WTC11 (cell line): ENCODE results near the gene ZNF592. TPM values are rescaled to one million over a fixed set of nuclear protein-coding genes. Genes with fewer than 3 reads are reported as not detected.

ENCODE experiments used
- CBFB ChIP-seq: sonication (generic); formaldehyde crosslinking; IDR thresholded peaks from 2 replicates; pipeline ENCODE4 v1.8.1; 2022; ENCODE audit warnings: mild to moderate bottlenecking, low read depth, missing genetic modification reagents
- CDX4 ChIP-seq: fragments of 250-450 bp; sonication (Bioruptor Pico); IDR thresholded peaks from 2 replicates; pipeline ENCODE4 v1.9.0; 2021; ENCODE audit warnings: moderate library complexity, mild to moderate bottlenecking, inconsistent platforms, borderline replicate concordance
- CREB1 ChIP-seq: sonication (generic); formaldehyde crosslinking; IDR thresholded peaks from 2 replicates; pipeline ENCODE4 v1.8.0; 2023; ENCODE audit warnings: mild to moderate bottlenecking, missing genetic modification reagents
- CREM ChIP-seq: sonication (generic); formaldehyde crosslinking; IDR thresholded peaks from 2 replicates; pipeline ENCODE4 v1.8.1; 2022; ENCODE audit warnings: mild to moderate bottlenecking, missing genetic modification reagents, moderate library complexity
- EMX1 ChIP-seq: fragments of 250-450 bp; sonication (Bioruptor Pico); IDR thresholded peaks from 2 replicates; pipeline ENCODE4 v1.8.0; 2021; ENCODE audit warnings: mild to moderate bottlenecking
- GABPB1 ChIP-seq: sonication (generic); formaldehyde crosslinking; IDR thresholded peaks from 2 replicates; pipeline ENCODE4 v1.8.1; 2023; ENCODE audit warnings: mild to moderate bottlenecking, missing genetic modification reagents
- GRHL2 ChIP-seq: fragments of 250-450 bp; sonication (Bioruptor Pico); IDR thresholded peaks from 2 replicates; pipeline ENCODE4 v1.8.0; 2022; ENCODE audit warnings: mild to moderate bottlenecking, moderate library complexity; ENCODE audit not compliant: insufficient replicate concordance, severe bottlenecking
- NFATC4 ChIP-seq: fragments of 250-450 bp; sonication (Bioruptor Pico); IDR thresholded peaks from 2 replicates; pipeline ENCODE4 v1.9.0; 2021; ENCODE audit warnings: mild to moderate bottlenecking
- NFE2L1 ChIP-seq: sonication (generic); formaldehyde crosslinking; IDR thresholded peaks from 2 replicates; pipeline ENCODE4 v1.8.1; 2023; ENCODE audit warnings: missing genetic modification reagents
- NFYB ChIP-seq: sonication (generic); formaldehyde crosslinking; conservative IDR thresholded peaks from 2 replicates; pipeline ENCODE4 v1.8.0; 2022; ENCODE audit warnings: low read depth, missing genetic modification reagents
- NR3C1 ChIP-seq: sonication (generic); formaldehyde crosslinking; conservative IDR thresholded peaks from 2 replicates; pipeline ENCODE4 v1.8.1; 2023; ENCODE audit warnings: low read depth, mild to moderate bottlenecking, missing genetic modification reagents
- OVOL2 ChIP-seq: fragments of 250-450 bp; sonication (Bioruptor Pico); IDR thresholded peaks from 2 replicates; pipeline ENCODE4 v1.9.0; 2021; ENCODE audit warnings: mild to moderate bottlenecking, borderline replicate concordance
- PRRX2 ChIP-seq: fragments of 250-450 bp; sonication (Bioruptor Pico); IDR thresholded peaks from 2 replicates; pipeline ENCODE4 v1.8.0; 2021; ENCODE audit warnings: mild to moderate bottlenecking
- RELA ChIP-seq: sonication (generic); formaldehyde crosslinking; IDR thresholded peaks from 2 replicates; pipeline ENCODE4 v1.8.1; 2022; ENCODE audit warnings: missing genetic modification reagents, mild to moderate bottlenecking, borderline replicate concordance
- STAT6 ChIP-seq: sonication (generic); formaldehyde crosslinking; conservative IDR thresholded peaks from 2 replicates; pipeline ENCODE4 v1.8.1; 2023; ENCODE audit warnings: mild to moderate bottlenecking, low read depth, missing genetic modification reagents, moderate library complexity
- TCF7 ChIP-seq: sonication (generic); formaldehyde crosslinking; IDR thresholded peaks from 2 replicates; pipeline ENCODE4 v1.8.0; 2022; ENCODE audit warnings: mild to moderate bottlenecking, low read depth, missing genetic modification reagents, moderate library complexity
- TEAD4 ChIP-seq: sonication (generic); formaldehyde crosslinking; IDR thresholded peaks from 2 replicates; pipeline ENCODE4 v1.8.0; 2022; ENCODE audit warnings: mild to moderate bottlenecking, missing genetic modification reagents
- TP53 ChIP-seq: sonication (generic); formaldehyde crosslinking; IDR thresholded peaks from 2 replicates; pipeline ENCODE4 v1.8.1; 2023; ENCODE audit warnings: mild to moderate bottlenecking, missing genetic modification reagents
- USF1 ChIP-seq: sonication (generic); formaldehyde crosslinking; IDR thresholded peaks from 2 replicates; pipeline ENCODE4 v1.8.0; 2022; ENCODE audit warnings: mild to moderate bottlenecking, missing genetic modification reagents
- USF2 ChIP-seq: sonication (generic); formaldehyde crosslinking; IDR thresholded peaks from 2 replicates; pipeline ENCODE4 v1.8.1; 2023; ENCODE audit warnings: mild to moderate bottlenecking, missing genetic modification reagents, moderate library complexity
- ZNF219 ChIP-seq: sonication (generic); formaldehyde crosslinking; IDR thresholded peaks from 2 replicates; pipeline ENCODE4 v1.8.0; 2023; ENCODE audit warnings: missing genetic modification reagents, mild to moderate bottlenecking, borderline replicate concordance
- ZNF263 ChIP-seq: sonication (generic); formaldehyde crosslinking; IDR thresholded peaks from 2 replicates; pipeline ENCODE4 v1.8.1; 2022; ENCODE audit warnings: low read depth, mild to moderate bottlenecking, moderate library complexity, missing genetic modification reagents
- ZNF425 ChIP-seq: fragments of 250-450 bp; sonication (Bioruptor Pico); conservative IDR thresholded peaks from 2 replicates; pipeline ENCODE4 v1.9.0; 2021; ENCODE audit warnings: mild to moderate bottlenecking
- ZNF512 ChIP-seq: sonication (generic); formaldehyde crosslinking; IDR thresholded peaks from 2 replicates; pipeline ENCODE4 v1.8.1; 2022; ENCODE audit warnings: missing genetic modification reagents, borderline replicate concordance
- ZNF532 ChIP-seq: fragments of 250-450 bp; sonication (Bioruptor Pico); IDR thresholded peaks from 2 replicates; pipeline ENCODE4 v1.9.0; 2021; ENCODE audit warnings: mild to moderate bottlenecking, borderline replicate concordance
- total RNA-seq: library from RNA; stranded (reverse); gene quantifications from 3 replicates; pipeline ENCODE4 v1.2.3, GENCODE V29; 2021

ZNF592 gene
- total RNA-seq, 1 experiment from 2014 or later, result 28.0 TPM

GRCh38 chr15:84747416-84748273 is 747 bp upstream of the ZNF592 start (continued):
- TF ChIP-seq ZNF512 (CRISPR knock-in tag), result no peak
- no peak for TF ChIP-seq USF1
- no peak for TF ChIP-seq USF2 (CRISPR knock-in tag)
- TF ChIP-seq ZNF425 (CRISPR knock-in tag), result no peak
- TF ChIP-seq GRHL2 (CRISPR knock-in tag), result no peak
- no peak for TF ChIP-seq PRRX2
- TF ChIP-seq CDX4 (CRISPR knock-in tag), result no peak
- 0 out of 2 replicates have a peak, but pooled peaks have one; percentile 32 for TF ChIP-seq ZNF219 (CRISPR knock-in tag)
- TF ChIP-seq TP53, result no peak
- no peak for TF ChIP-seq OVOL2
- TF ChIP-seq ZNF532 (CRISPR knock-in tag), result no peak
- 0 out of 2 replicates have a peak, but pooled peaks have one; percentile 44 for TF ChIP-seq ZNF263
- TF ChIP-seq TEAD4 (CRISPR knock-in tag), result no peak
- no peak for TF ChIP-seq CREB1 (CRISPR knock-in tag)
- TF ChIP-seq EMX1 (CRISPR knock-in tag), result no peak
- no peak for TF ChIP-seq NR3C1 (CRISPR knock-in tag)
- TF ChIP-seq GABPB1, result 0 out of 2 replicates have a peak, but pooled peaks have one; percentile 39
- TF ChIP-seq NFATC4, result no peak
- no peak for TF ChIP-seq STAT6 (CRISPR knock-in tag)
- no peak for TF ChIP-seq TCF7 (CRISPR knock-in tag)
- no peak for TF ChIP-seq RELA
- no peak for TF ChIP-seq CBFB (CRISPR knock-in tag)
- no peak for TF ChIP-seq NFYB (CRISPR knock-in tag)
- TF ChIP-seq NFE2L1, result no peak
- peak; percentile 62; the same call in 1 of the 2 replicates for TF ChIP-seq CREM
